ENCODE measurements around the gene AKR7A2. TPM values are rescaled to one million over a fixed set of nuclear protein-coding genes. Genes with fewer than 3 reads are reported as not detected.
A peak's percentile ranks its signal among the peaks of the same experiment; 100 is the strongest.
"Not testable (repeated sequence)": the region's sequence is repeated elsewhere in the genome, so short reads cannot be mapped to it uniquely, and the experiment has no call there.

The AKR7A2 gene
- total RNA-seq, 1 donor from 2014 or later = 44.4 TPM

GRCh38 chr1:19288324-19289241 is 23.4 kb downstream of the AKR7A2 start, which contains the start of gene AKR7A3:
Gene AKR7A3 (minus strand): TSS chr1:19288770. CDS start chr1:19288709, 61 bp downstream.
- not testable (repeated sequence) for H3K27ac ChIP-seq (ENCODE audit: low read depth, low read length)

GRCh38 chr1:19287436-19288185 is 24.3 kb downstream of the AKR7A2 start:
- H3K4me3 ChIP-seq (ENCODE audit: low read length in 3 of 3) = no peak overlapping the region
- H3K36me3 ChIP-seq (ENCODE audit: control insufficient read depth in 3 of 3, insufficient read depth in 3 of 3, low read length in 3 of 3) = peaks cover 0 to 4% (median 0%) of the 10 kb centered on the region in 3 donors
- H3K27me3 ChIP-seq (ENCODE audit: control insufficient read depth in 3 of 3, insufficient read depth in 3 of 3, low read length in 3 of 3) = no peaks in the 10 kb centered on the region
- peaks cover 5 to 10% (median 5%) of the 10 kb centered on the region in 3 donors for H3K4me1 ChIP-seq (ENCODE audit: control insufficient read depth in 3 of 3, insufficient read depth in 3 of 3, low read length in 3 of 3)
- H3K9ac ChIP-seq (ENCODE audit: low read depth in 1 of 3, low read length in 3 of 3) = no peak overlapping the region
- H3K9me3 ChIP-seq (ENCODE audit: control insufficient read depth in 3 of 3, low read length in 3 of 3) = no peaks in the 10 kb centered on the region
- no peak overlapping the region for H3K27ac ChIP-seq (ENCODE audit: low read depth, low read length)

More at GRCh38 chr1:19288324-19289241, 23.4 kb downstream of the AKR7A2 start, which contains the start of gene AKR7A3:
- peak within 1 kb of the TSS; percentile 60 to 78 (median 74) for H3K4me3 ChIP-seq (ENCODE audit: low read length in 3 of 3)
- not testable (repeated sequence) for H3K9me3 ChIP-seq (ENCODE audit: control insufficient read depth in 3 of 3, low read length in 3 of 3); H3K36me3 ChIP-seq (ENCODE audit: control insufficient read depth in 3 of 3, insufficient read depth in 3 of 3, low read length in 3 of 3); H3K27me3 ChIP-seq (ENCODE audit: control insufficient read depth in 3 of 3, insufficient read depth in 3 of 3, low read length in 3 of 3)
- H3K4me1 ChIP-seq (ENCODE audit: control insufficient read depth in 3 of 3, insufficient read depth in 3 of 3, low read length in 3 of 3) = peaks cover 5 to 10% (median 5%) of the 10 kb centered on the region in 3 donors
- H3K9ac ChIP-seq (ENCODE audit: low read depth in 1 of 3, low read length in 3 of 3) = peak within 1 kb of the TSS; percentile 54 to 76 (median 57)

GRCh38 chr1:19285807-19286206 is 26.1 kb downstream of the AKR7A2 start:
- H3K4me3 ChIP-seq (ENCODE audit: low read length in 3 of 3); H3K27me3 ChIP-seq (ENCODE audit: control insufficient read depth in 3 of 3, insufficient read depth in 3 of 3, low read length in 3 of 3); H3K36me3 ChIP-seq (ENCODE audit: control insufficient read depth in 3 of 3, insufficient read depth in 3 of 3, low read length in 3 of 3); H3K9me3 ChIP-seq (ENCODE audit: control insufficient read depth in 3 of 3, low read length in 3 of 3); H3K9ac ChIP-seq (ENCODE audit: low read depth in 1 of 3, low read length in 3 of 3); H3K27ac ChIP-seq (ENCODE audit: low read depth, low read length): not testable (repeated sequence)
- peaks cover 5 to 10% (median 5%) of the 10 kb centered on the region in 3 donors for H3K4me1 ChIP-seq (ENCODE audit: control insufficient read depth in 3 of 3, insufficient read depth in 3 of 3, low read length in 3 of 3)

GRCh38 chr1:19285366-19285765 is 26.6 kb downstream of the AKR7A2 start:
- not testable (repeated sequence) for H3K9ac ChIP-seq (ENCODE audit: low read depth in 1 of 3, low read length in 3 of 3); H3K36me3 ChIP-seq (ENCODE audit: control insufficient read depth in 3 of 3, insufficient read depth in 3 of 3, low read length in 3 of 3); H3K27me3 ChIP-seq (ENCODE audit: control insufficient read depth in 3 of 3, insufficient read depth in 3 of 3, low read length in 3 of 3); H3K4me3 ChIP-seq (ENCODE audit: low read length in 3 of 3); H3K27ac ChIP-seq (ENCODE audit: low read depth, low read length); H3K9me3 ChIP-seq (ENCODE audit: control insufficient read depth in 3 of 3, low read length in 3 of 3)
- peaks cover 5 to 10% (median 5%) of the 10 kb centered on the region in 3 donors for H3K4me1 ChIP-seq (ENCODE audit: control insufficient read depth in 3 of 3, insufficient read depth in 3 of 3, low read length in 3 of 3)

GRCh38 chr1:19284881-19285280 is 27.1 kb downstream of the AKR7A2 start:
- H3K27ac ChIP-seq (ENCODE audit: low read depth, low read length) = no peak overlapping the region
- no peak overlapping the region for H3K4me3 ChIP-seq (ENCODE audit: low read length in 3 of 3)
- H3K9me3 ChIP-seq (ENCODE audit: control insufficient read depth in 3 of 3, low read length in 3 of 3) = no peaks in the 10 kb centered on the region
- no peak overlapping the region for H3K9ac ChIP-seq (ENCODE audit: low read depth in 1 of 3, low read length in 3 of 3)
- H3K4me1 ChIP-seq (ENCODE audit: control insufficient read depth in 3 of 3, insufficient read depth in 3 of 3, low read length in 3 of 3) = peaks cover 5 to 10% (median 5%) of the 10 kb centered on the region in 3 donors
- H3K27me3 ChIP-seq (ENCODE audit: control insufficient read depth in 3 of 3, insufficient read depth in 3 of 3, low read length in 3 of 3) = no peaks in the 10 kb centered on the region
- H3K36me3 ChIP-seq (ENCODE audit: control insufficient read depth in 3 of 3, insufficient read depth in 3 of 3, low read length in 3 of 3) = peaks cover 0 to 4% (median 0%) of the 10 kb centered on the region in 3 donors

GRCh38 chr1:19283891-19284290 is 28.1 kb downstream of the AKR7A2 start:
- Histone ChIP-seq H3K9me3 (ENCODE audit: control insufficient read depth in 3 of 3, low read length in 3 of 3) (no peaks in the 10 kb centered on the region), H3K9ac (ENCODE audit: low read depth in 1 of 3, low read length in 3 of 3) (no peak overlapping the region), H3K4me3 (ENCODE audit: low read length in 3 of 3) (no peak overlapping the region), H3K27ac (ENCODE audit: low read depth, low read length) (no peak overlapping the region), H3K4me1 (ENCODE audit: control insufficient read depth in 3 of 3, insufficient read depth in 3 of 3, low read length in 3 of 3) (peaks cover 2 to 3% (median 2%) of the 10 kb centered on the region in 3 donors), H3K36me3 (ENCODE audit: control insufficient read depth in 3 of 3, insufficient read depth in 3 of 3, low read length in 3 of 3) (peaks cover 0 to 4% (median 0%) of the 10 kb centered on the region in 3 donors), H3K27me3 (ENCODE audit: control insufficient read depth in 3 of 3, insufficient read depth in 3 of 3, low read length in 3 of 3) (no peaks in the 10 kb centered on the region)

GRCh38 chr1:19274636-19275035 is 37.3 kb downstream of the AKR7A2 start:
- Histone ChIP-seq H3K9ac (ENCODE audit: low read depth in 1 of 3, low read length in 3 of 3) (no peak overlapping the region), H3K4me3 (ENCODE audit: low read length in 3 of 3) (no peak overlapping the region), H3K9me3 (ENCODE audit: control insufficient read depth in 3 of 3, low read length in 3 of 3) (no peaks in the 10 kb centered on the region), H3K27ac (ENCODE audit: low read depth, low read length) (no peak overlapping the region), H3K4me1 (ENCODE audit: control insufficient read depth in 3 of 3, insufficient read depth in 3 of 3, low read length in 3 of 3) (no peaks in the 10 kb centered on the region), H3K27me3 (ENCODE audit: control insufficient read depth in 3 of 3, insufficient read depth in 3 of 3, low read length in 3 of 3) (peaks cover 0 to 5% (median 4%) of the 10 kb centered on the region in 3 donors), H3K36me3 (ENCODE audit: control insufficient read depth in 3 of 3, insufficient read depth in 3 of 3, low read length in 3 of 3) (no peaks in the 10 kb centered on the region)

- H3K27me3 ChIP-seq (ENCODE audit: control insufficient read depth in 3 of 3, insufficient read depth in 3 of 3, low read length in 3 of 3); H3K4me1 ChIP-seq (ENCODE audit: control insufficient read depth in 3 of 3, insufficient read depth in 3 of 3, low read length in 3 of 3); H3K27ac ChIP-seq (ENCODE audit: low read depth, low read length); H3K9me3 ChIP-seq (ENCODE audit: control insufficient read depth in 3 of 3, low read length in 3 of 3); H3K36me3 ChIP-seq (ENCODE audit: control insufficient read depth in 3 of 3, insufficient read depth in 3 of 3, low read length in 3 of 3); H3K9ac ChIP-seq (ENCODE audit: low read depth in 1 of 3, low read length in 3 of 3); H3K4me3 ChIP-seq (ENCODE audit: low read length in 3 of 3): not testable (repeated sequence)
Measured at GRCh38 chr1:19273844-19274531, 38.0 kb downstream of the AKR7A2 start.

GRCh38 chr1:19273106-19273843 is 38.7 kb downstream of the AKR7A2 start:
- H3K4me1 ChIP-seq (ENCODE audit: control insufficient read depth in 3 of 3, insufficient read depth in 3 of 3, low read length in 3 of 3) = no peaks in the 10 kb centered on the region
- no peak overlapping the region for H3K27ac ChIP-seq (ENCODE audit: low read depth, low read length)
- H3K9ac ChIP-seq (ENCODE audit: low read depth in 1 of 3, low read length in 3 of 3) = no peak overlapping the region
- H3K9me3 ChIP-seq (ENCODE audit: control insufficient read depth in 3 of 3, low read length in 3 of 3) = no peaks in the 10 kb centered on the region
- H3K36me3 ChIP-seq (ENCODE audit: control insufficient read depth in 3 of 3, insufficient read depth in 3 of 3, low read length in 3 of 3) = no peaks in the 10 kb centered on the region
- no peak overlapping the region for H3K4me3 ChIP-seq (ENCODE audit: low read length in 3 of 3)
- peaks cover 0 to 5% (median 4%) of the 10 kb centered on the region in 3 donors for H3K27me3 ChIP-seq (ENCODE audit: control insufficient read depth in 3 of 3, insufficient read depth in 3 of 3, low read length in 3 of 3)
